Stimulated activated CD8-positive, alpha-beta memory T cell treated with anti-CD3 and anti-CD28 coated beads, Interleukin-12 subunit alpha, Interleukin-12 subunit beta, amount 100 ng/mL, for 1 hour (primary cell): ENCODE data around the gene DPYSL4.

ENCODE experiments used
- DNase-seq: peaks from one replicate; pipeline ENCODE4 v3.0.0-alpha.2; 2020; ENCODE audit warnings: low read depth

Gene DPYSL4

DNA sequence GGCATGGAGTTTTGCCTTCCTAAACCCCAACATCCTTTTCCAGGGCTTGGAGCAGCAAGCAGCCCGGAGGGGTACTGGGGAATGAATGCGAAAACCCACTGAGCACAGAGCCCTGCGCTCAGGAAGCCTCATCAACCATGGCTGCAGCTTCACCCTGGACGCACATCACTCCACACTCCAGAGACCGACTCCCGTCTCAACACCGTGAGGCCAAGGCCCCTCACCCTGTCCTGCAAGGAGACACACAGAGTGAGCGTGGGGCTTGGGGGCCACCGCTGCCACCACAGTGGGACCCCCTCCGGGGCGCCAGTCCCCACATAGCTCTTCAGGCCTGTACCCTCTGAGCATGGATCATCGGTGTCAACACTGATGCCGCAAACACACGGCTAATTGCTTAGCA lies 41.9 kb downstream of the DPYSL4 start:
- DNase-seq: no peak

DNA sequence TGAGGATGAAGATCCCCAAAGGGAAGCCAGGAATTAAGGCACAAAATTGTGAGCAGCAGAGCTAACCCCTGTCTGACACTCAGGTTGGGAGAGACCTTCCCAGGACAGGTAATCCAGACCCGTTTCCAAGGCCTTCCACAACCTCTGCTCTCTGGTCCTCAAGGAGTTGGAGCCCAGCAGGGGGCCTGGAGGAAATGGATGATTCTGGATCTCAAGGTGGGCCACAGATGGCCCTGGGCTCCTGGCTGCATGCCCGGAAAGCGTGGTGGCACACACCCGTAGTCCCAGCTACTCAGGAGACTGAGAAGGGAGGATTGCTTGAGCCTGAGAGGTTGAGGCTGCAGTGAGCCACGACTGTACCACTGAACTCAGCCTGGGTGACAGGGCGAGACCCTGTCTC lies 42.3 kb downstream of the DPYSL4 start:
- no peak for DNase-seq

DNA sequence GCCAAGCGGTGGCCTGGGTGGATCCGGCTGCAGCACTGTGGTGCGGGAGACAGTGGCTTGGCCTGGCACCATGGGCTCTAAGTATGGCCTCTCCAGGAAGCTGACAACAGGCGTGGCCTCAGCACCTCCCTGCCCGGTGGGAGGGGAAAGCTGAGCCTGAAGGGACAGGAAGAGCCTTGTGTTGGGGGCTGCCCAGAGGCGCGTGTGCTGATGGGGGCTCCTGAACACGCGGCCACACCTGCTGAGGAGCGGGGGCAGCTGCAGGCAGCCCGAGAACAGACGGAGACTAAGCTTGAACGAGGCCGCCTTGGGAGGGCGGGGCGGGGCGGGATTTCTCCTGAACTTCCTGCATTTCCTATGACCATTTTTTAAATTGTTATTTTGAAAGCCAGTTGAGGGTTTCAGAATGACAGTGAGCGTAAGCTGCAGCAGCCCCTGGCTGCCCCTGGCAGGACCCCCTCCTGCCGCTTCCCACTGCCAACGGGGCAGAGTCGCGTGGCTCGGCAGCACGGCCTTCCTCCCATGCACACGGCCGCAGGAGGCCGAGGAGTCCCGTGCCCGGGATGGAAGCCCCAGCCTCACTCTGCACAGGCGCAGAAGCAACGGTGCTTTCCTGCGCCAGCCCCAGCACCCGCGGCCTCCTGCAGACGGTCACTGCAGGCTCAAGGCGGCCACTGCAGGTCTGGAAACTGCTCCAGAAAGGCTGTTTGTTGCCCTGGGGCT lies 43.2 kb downstream of the DPYSL4 start:
- DNase-seq: no peak

DNA sequence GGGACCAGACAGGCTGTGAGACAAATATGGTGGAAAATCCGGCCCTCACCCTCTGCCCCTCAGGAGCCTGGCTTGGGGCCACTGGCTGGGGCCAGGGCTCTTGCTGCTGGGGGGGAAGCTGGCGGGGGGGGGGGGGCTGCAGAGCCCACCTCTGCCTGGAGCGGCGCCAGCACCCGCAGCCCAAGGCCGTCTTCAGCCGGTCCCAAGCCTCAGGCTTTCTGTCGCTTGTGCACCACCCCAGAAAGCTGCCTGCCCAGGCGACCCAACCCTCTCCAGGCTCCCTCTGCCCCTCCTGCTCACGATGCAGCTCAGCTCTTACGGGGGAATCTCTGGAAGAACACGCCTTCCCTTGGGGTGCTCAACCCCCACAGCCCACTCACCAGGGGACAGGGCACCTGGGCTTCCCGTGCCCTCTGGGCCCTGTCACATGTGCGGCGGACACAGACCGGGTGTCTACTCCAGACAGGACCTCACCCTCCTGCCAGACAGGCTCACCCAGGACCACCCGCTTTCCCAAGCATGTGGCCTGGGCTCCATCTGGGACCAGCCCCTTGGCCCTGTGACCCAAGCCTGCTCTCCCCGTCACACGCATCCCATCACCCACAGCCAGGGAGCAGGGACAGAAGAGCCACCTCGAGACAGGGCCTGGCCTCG lies 43.9 kb downstream of the DPYSL4 start:
- DNase-seq: no peak

DNA sequence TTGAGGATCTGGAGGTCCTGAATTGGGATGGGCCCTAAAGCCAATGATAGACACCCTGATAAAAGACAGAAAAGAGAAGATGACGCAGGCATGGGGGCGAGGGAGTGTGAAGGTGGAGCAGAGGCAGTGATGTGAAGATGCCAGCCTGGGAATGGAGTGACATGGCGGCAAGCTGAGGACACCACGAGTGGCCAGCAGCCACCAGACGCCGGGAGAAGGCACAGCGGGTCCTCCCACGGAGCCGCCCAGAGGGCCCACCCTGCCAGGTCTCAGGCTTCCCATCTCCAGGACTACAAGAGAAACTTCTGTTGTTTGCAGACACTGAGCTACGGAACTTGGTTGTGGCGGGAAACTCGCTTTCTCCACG lies 44.9 kb downstream of the DPYSL4 start:
- no peak for DNase-seq

DNA sequence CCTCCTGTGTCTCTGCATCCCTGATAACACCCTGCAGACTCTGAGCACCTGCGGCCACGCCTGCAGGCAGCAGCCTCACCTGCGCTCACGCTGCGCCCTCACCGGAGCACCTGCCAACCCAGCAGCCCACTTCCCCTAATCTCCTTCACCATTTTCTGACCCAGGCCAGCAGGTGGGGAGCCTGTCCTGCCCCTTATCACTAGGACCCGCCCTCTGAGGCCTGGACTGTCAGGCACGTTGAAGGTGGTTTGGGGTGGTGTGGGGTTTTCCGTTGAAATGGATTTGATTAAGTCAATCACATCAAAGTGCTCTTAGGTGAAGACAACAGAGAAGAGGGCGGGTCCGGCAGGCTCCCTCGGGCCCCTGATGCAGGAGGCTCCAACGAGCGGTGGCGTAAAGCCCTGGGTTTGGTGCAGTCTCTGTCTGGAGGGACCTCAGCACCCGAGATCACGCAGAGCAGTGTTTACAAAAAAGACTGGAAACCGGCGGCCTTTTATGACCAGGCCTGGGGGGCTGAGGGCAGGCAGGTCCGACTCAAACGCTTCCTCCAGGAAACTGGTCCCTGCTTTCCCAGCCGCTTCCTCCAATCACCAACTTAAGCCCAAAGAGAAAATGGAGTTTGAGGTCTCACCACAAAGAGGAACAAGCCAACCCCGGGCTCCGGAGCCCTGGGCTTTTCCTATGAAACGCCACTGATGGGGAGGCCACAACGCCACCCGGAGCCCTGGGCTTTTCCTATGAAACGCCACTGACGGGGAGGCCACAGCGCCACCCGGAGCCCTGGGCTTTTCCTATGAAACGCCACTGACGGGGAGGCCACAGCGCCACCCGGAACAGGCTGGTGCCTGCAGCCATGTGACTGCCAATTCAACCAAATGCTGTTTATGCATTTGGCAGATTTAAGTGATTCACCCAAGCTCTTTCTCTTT lies 45.5 kb downstream of the DPYSL4 start:
- no peak for DNase-seq

DNA sequence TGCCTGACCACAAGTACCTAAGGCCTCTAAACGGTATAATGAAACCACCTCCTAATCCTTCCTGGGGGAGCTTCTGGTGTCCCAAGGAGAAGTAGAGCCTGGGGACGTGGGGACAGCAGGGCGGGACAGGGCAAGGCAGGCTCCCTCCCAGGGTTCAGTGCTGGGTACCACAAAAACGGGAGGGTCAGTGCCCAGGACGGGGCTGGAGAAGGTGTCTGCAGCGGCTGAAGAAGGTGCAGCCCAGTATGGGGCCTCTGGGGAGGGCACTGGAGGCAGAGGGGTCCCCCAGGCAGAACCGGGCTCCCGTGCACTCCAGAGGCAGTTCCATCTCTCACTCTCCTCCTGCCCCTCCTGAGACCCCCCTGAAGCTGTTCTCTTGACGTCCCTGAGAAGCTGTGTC lies 46.2 kb downstream of the DPYSL4 start:
- DNase-seq: no peak

DNA sequence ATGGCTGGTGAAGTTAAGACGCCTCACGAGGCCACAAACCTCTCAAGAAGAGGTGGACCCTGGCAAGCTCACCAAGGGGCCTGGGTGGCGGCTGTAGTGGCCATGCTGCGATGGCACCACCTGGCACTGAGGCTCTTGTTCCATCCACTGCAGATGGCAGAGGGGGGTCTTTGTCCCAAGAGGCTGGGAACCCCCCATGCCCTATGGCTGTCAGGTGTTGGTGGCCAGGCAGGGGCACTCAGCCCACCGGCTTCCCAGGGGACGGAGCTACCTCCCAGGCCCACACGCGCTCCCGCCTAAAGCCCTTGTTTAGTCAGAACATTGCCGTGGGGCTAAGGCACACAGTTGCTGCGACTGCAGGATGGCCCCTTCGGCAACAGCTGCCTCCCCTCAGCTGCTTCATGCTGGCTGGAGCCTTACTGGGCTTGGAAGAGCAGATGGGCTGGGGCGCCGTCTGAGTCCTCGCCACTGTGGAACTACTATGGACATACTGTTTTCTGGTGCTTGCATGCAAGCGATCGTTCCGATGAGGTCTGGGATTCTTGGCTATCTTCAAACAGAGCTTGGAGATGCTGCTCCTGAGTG lies 46.8 kb downstream of the DPYSL4 start:
- DNase-seq: no peak

DNA sequence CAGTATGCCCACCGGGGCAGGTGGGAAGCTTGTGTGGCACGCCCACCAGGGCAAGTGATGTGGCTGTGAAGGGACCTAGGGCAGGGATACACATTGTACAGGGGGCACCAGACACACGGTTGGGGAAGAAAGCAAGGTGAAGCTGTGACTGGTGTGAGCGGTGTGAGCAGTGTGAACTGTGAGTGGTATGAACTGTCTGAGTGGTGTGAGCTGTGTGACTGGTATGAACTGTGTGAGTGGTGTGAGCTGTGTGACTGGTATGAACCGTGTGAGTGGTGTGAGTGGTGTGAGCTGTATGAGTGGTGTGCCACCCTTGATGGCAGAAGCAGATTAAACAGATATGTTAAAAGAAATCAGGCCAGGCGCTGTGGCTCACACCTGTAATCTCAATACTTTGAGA lies 48.1 kb downstream of the DPYSL4 start:
- no peak for DNase-seq

DNA sequence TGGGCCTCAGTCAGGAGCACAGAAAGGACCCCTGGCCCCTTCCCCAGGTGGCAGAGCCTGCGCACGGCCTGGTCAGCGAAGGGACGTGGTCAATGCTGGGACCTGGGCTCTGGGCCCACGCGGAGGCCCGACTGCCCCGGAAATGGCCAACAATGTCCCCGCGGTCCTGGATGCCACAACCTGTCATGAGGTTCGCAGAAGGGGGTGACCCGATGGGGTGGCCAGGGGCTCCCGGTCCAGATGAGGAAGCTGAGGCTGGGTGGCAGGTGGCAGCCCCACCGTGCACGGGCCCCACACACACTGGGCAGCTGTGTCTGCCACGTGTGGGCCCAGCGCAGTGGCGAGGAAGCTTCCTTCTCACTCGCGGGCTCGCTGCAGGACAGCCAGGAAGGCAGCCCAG lies 49.4 kb downstream of the DPYSL4 start:
- DNase-seq: no peak

DNA sequence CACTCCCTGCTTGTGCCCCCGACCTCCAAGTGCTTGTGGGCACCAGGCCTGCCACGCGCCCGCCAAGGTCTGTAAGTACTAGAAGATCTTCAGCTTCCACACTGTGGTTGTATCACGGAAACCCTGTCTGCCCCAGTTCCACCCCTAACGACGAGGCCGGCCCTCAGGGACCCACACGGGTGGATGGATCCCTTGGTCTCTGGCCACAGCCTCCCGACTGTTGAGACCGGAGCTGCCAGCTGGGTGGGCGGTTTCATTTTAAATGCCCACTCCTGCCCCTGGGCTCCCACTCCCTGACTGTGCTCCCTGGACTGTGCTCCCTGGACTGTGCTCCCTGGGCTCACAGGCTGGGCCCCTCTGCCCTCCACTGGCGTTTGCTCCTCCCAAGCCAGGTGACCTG lies 50.1 kb downstream of the DPYSL4 start:
- DNase-seq: no peak

DNA sequence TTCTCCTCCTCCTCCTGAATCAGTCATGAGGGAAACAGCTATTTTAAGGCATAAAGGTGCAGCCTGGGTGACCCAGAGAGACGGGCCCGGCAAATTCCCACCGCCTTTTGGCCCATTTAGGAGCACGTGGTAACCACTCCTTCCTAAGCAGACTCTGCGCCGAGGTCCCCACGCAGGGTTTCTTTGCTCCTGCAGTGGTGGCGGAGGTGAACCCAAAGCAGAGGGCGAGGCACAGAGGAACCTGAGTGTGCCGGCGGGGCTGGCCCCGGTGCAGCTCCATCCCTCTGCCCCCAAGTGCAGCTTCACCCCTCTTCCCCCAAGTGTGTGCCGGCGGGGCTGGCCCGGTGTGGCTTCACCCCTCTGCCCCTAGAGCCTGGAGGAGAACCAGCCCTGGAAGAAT lies 50.6 kb downstream of the DPYSL4 start:
- no peak for DNase-seq

DNA sequence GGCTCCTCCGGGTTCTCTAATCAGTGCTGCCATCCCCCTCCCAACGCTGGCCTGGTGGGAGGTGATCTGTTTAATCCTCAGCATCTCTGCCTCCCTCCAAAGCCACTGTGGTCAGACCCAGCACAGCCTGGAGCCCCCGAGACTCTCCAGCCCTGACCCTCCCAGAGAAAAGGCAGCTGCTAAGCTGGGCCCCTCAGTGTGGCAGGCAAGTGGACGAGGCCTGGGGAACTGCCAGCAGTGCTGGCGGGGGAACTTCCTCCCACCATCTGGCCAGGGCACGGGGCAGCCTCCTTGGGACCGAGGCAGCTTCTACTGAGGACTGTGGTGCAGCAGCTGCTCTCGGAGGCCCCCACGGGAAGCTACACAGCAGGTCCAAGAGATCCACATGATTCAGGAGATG lies 51.1 kb downstream of the DPYSL4 start:
- DNase-seq: no peak

DNA sequence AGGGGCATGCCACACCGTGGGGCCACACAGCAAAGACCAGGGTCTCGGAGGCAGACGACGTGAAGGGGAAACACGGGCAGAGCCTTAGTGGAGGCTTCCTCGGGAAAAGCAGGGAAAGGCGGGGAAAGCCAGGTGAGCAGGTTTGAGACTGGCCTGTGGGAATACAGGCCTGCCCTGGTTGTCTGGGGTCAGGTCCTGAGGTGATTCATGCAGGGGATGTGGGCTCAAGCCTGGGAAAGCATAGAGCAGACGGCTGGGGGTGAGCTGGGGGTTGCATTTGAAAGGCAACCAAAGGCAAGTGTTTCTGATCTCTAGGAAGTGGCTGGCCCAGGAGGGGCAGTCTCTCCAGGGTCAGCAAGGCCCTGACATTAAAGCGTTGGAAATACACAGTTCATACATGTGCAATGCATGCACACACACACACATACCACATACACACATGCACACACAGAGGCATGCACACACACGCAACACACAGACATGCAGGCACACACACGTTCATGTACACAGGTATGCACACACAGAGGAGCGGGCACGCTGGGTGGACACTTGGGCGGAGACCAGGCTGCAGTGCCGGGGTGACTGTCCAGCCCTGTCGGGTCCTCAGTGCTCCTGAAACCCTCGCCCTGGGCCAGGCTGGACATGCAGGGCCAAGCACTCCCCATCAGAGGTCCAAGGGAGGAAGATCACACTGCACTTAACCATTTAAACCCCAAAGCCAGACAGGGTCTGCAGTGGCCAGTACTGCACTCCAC lies 51.8 kb downstream of the DPYSL4 start:
- DNase-seq: no peak

DNA sequence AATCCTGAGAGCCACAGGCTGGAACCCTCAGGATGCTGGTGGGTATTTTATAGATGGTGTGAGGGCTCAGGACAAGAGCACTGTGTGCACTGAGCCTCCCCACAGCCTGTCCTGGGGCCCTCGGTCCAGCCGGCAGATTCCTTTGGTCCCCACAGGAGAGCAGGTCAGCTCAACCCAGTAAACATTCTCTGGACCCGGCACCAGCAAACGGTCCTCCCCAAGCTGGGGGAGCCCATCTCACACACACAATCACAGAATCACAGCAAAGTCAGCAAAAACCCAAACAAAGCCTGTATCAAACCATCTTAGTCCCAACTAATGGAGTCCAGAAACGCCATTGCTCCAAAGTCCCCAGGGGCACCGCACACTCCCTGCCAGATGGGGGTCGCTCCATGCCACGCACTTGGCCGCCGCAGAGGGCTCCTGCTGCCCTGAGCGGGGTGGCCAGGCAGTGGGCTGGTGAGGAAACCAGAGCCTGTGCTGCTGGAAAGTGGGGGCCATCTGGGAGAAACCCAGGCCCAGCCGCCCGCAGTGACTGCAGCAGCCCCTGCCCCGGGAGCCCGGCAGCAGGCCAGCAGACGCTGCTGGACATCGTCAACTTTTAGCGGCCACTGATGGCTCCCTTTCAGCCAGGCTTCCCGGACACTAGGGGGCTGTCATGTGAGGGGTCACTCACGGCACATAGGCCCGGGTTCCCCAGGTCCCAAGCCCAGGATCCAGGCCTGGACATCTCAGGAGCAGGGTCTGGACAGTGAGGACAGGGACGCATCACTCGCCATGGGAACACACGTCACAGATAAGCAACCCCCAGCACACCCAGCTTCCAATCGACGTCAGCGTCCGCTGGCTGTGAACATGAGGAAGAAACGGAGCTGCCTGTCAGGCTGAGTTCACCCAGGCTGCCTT lies 52.6 kb downstream of the DPYSL4 start:
- DNase-seq: no peak

DNA sequence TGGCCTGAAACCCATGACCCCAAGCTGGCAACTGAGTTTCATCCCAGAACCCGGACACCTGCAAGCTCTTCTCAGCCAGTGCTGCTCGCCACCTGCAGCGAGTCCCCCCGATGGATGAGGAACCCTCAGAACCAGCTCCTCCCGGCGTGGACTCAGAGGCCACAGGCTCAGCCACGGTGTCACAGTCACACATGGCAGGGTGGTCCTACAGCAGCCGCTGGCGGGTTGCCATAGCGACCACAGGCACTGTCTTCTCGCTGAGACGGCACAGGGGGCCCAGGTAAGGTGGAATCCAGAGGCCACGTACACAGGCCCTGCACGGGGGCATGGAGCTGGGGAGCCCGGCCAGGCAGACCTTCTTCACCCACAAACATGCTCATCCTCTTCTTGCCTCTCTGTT lies 53.4 kb downstream of the DPYSL4 start:
- no peak for DNase-seq

DNA sequence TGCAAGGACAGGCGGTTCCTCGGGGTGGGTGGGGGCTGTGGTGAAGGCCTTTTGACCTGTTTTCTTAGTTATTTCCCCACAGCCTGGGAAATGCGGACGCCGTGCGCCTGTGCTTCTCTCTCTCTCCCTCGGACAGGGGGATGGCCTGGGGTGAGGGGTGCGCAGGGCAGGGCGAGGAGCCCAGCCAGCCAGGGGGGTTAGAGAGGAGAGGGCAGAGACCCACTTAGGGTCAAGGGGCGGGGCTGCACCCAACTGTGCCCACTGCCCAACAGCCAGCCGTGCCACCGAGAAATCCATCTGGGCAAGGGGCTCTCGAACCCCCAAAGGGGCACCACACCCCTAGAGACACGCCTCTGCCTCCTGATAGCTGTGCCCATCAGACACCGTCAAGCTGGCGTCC lies 53.8 kb downstream of the DPYSL4 start:
- DNase-seq: no peak

DNA sequence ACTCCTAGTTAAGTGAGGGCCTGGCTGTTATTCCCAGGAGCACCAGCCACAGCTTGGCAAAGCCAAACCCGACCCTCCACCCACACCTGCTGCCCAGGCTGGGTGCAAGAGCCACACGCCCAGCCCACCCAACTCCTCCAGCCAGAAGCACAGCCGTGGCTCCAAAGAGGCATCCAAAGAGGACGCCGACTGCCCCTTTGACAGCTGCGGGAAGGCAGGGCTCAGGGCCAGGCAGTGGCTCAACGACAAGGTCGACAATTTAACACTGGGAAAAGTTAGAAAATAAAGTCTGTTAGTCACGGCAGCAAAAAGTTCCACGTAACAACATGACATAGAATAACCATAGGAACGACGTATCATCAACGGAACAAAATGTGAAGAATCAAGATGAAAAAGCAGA lies 54.3 kb downstream of the DPYSL4 start:
- no peak for DNase-seq

DNA sequence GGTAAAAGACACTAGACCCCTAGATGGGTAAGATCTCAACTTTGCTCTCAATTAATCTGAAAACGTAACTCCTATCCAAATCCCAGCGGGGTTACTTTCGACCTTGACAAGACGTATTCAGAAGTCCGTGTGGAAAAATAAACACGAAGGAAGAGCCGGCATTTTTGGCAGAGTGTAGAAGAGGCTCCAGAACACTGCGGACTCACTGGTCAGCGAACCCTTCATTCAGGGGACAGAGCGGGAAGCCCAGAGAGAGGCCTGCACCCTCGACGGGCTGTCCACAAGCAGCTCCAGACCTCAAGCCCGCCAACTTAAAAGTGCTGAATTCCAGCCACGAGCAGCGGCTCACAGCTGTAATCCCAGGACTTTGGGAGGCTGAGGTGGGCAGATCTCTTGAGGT lies 54.7 kb downstream of the DPYSL4 start:
- no peak for DNase-seq

DNA sequence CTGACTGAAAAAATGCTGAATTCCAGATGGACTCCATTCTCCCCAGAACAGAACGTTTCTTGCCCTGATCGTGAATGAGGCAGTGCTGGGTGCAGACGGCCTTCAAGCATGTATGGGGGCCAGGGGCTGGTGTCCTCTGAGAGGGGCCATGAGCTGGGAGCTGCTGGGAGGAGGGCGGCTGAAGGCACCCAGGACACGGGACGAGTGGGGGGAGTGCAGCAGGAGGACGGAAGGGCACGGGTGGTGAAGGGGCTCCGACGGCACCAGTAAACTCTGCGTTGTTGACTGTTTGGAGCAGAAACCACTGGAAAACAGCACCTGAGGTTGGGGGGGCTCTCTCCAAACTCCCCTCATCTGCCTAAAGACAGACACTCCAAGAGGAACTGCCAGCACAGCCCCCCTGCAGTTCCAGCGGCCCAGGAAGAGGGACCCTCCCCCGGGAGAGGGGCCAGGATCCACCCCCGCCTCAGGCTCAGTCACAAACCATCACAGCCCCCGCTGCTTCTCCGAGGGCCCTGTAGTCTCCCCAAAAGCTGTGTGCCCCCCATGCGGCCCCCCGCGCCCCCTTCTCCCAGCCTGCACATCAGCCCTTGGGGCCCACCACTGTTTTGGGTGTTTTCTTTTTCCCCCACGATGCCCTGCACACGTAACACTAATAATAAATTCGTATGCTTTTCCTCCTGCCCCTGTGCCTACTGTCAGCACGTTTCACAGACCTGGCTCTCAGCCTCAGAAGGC lies 55.5 kb downstream of the DPYSL4 start:
- DNase-seq: no peak
